CD4-positive, alpha-beta T cell treated with Interferon gamma for 1 hour (primary cell): Measurements from ENCODE around the gene FTO.

ENCODE experiments used
- DNase-seq: peaks from one replicate; pipeline ENCODE4 v3.0.0-alpha.2; 2020

Gene FTO

DNA sequence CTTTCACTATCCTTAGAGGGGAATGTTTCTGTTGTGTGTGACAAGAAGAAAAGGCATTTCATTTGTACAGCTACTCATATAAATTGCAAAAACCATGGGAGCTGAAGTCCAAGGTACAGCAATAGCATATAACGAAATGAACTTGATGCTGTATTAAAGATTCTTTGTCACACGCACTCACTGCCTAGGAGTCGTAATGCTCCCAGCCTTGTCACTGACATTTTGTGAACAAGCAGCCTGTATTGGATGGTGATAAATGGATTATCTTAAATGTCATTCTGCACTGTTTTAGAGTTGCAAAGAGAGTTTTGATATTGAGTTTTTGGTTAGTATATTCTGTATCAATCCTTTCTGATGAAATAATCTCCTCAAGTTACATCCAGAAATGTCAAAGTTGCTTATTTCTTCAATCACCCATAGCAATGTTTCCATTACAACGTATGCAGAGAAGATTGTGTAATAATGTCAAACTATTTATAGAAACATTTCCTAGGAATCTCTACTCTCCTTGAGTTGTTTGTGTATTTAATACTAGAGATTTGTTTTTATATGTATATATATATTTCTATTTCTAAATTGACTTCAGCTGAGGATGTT, 270.6 kb downstream of the FTO start:
- no peak for DNase-seq

DNA sequence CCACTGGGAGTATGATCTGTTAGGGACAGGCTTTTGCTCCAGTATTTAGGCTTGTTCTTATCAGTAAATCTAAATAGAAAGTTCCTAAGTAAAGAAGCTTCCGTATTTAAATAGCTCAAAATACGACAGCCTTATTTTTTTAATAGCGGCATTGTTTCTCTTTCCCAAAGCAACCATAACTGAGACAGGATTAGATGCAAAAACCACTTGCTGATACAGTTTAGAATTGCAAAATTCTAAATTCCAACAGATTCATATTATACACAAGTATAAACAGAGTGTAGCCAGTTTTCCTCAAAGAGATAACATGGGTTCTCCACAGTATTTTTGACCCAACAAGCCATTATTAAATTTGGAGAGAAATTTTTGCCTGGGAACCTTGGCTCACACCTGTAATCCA, 276.7 kb downstream of the FTO start:
- DNase-seq = no peak

DNA sequence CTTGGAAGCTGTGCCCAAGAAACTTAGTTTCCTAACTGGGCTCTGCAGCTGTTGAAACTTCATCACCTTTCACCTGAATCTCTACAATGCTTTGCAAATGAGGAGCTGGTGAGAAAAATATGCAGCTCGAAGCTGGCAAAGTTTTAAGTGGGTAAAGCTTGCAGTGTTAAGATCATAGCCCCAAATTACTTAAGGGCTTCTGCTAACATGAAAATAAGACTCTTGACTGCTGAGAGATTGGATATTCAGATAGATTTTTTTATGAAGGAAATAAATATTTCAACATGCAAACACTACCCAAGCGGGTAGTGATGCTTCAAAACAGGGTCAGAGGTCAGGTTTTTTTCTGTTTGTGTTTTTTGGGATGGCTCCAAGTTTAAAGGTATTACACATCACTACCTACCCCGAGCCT, 278.7 kb downstream of the FTO start:
- DNase-seq = no peak

- no peak for DNase-seq
Observed at GRCh38 chr16:53984936-53985335, 281.0 kb downstream of the FTO start.

GRCh38 chr16:53985861-53986260, 281.9 kb downstream of the FTO start:
- DNase-seq = no peak

GRCh38 chr16:53986793-53987192, 282.8 kb downstream of the FTO start:
- no peak for DNase-seq

GRCh38 chr16:53988136-53988535, 284.2 kb downstream of the FTO start:
- no peak for DNase-seq

DNA sequence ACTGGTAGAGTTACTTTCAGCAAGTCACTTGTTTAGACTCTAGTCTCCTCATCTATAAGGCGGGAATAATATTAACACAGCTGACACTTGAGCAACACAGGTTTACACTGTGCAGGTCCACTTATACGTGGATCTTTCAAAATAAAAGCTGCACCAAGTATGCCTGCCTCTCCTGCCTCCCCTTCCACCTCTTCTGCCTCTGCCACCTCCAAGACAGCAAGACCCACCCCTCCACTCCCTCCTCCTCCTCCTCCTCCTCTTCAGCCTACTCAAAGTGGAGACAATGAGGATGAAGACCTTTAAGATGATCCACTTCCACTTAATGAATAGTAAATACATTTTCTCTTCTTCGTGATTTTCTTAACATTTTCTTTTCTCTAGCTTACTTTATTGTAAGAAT, 285.6 kb downstream of the FTO start:
- DNase-seq = no peak

DNA sequence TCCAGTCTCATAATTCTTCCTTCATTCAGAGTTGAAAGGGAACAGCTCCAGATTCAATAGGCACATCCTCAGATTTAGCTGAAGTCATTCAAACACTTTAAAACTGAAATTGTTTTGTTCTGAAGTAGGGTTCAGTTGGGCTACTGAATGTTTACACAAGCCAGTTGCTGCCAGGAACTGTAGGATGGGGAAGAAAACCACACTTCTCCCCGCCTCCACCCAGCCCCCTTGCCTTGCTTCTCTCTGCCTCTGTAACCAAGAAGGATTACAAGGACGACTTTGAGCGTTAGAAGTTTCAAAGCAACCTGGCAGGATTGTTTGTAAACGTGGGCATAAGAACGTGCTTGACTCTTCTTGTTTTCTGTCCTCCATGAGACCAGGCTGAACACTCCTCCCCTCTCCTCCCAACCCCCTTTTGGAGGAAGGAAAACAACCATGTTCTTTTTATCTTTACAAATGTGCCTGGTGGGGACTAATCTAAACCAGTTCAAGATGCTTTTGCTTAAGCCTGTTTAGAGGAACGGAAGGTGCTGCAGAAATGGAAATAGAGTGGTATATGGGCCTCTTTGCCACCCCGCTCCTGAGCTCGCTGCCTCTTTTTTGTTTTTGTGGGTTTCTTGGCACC, 287.9 kb downstream of the FTO start:
- no peak for DNase-seq

DNA sequence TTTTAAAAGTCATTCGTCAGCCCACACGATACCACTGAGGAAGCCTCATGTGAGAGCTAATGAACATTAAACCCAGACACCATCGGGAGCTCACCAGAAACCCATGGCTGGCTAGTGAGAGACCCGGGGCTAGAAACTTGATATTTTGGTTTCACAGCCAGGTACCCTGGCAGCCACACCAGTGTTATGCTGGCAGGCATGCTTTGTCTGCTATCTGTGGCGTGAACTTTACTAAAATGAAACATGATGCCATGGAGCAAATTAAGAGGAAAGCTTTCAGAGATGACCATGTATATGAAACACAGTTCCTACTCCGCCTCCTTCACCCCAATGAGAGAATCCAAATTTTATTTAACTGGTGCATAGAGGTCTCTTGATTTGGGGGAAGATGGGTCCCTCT, 291.4 kb downstream of the FTO start:
- no peak for DNase-seq

DNA sequence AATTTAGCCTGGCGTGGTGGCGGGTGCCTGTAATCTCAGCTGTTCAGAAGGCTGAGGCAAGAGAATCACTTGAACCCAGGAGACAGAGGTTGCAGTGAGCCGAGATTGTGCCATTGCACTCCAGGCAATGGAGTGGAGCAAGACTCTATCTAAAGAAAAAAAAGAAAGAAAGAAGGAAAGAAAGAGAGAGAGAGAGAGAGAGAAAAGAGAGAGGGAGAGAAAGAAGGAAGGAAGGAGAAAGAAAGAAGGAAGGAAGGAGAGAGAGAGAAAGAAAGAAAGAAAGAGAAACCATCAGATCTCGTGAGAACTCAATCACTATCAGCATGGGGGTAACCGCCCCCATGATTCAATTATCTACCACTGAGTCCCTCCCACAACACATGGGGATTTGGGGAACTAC, 293.0 kb downstream of the FTO start:
- DNase-seq = no peak

DNA sequence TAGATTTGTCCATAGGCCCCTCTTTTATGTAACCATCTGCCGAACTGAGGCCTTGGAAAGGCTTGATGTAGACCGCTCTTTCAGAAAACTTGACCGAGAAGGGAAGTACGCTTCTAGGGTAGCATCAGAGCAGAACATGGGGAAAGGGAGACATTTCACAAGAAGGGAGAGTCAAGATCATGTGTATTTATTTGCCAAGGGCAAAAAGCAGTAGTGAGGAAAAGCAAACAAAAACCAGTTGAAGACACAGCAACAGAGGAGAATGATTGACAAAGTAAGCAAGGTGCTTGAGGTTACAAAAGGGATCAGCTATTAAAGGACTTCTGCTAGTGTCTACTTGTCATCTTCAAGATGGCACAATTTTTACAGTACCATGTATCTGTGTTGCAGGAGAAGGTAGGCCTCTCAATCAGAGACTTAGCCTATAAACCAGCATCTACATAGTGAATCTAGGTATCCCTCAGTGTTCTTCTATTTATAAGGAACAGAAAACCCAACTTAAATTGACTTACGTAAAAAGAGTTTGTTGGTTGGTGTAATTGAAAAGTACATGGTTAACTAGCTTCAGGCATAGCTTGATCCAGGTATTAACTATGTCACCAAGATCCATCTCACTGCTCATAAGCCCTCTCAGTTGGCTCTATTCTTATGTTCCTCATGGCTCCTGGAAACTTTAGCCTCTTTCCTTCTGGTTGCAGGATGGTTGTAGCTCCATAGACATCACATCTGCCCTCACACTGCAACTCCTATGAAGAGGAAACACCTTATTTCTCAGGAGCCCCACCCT, 294.3 kb downstream of the FTO start:
- no peak for DNase-seq

DNA sequence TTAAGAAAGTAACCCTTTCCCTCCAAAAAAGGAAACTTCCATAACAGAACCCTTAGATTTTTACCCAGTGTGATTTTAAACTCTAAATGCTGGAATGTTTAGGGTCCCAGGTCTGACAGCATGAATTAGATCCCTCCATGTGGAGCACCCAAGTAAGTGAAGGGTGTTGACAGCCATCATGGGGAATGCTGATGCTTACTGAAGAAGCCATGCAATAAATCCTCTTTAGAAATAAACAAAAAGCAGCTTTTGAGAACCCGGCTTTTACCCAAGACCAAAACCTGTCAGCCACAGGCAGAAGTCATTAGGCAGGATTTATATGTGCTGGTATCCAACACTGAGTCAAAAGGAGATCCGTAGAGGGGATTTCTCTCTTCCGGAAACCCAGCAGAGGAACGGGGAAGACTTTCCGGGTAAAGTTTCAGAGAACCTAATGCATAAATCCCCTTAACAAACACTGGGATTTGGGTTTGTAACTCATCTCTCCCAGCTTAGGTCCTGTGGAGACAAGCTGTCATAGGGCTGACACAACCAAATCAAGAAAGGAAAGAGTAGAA, 295.1 kb downstream of the FTO start:
- DNase-seq = no peak

DNA sequence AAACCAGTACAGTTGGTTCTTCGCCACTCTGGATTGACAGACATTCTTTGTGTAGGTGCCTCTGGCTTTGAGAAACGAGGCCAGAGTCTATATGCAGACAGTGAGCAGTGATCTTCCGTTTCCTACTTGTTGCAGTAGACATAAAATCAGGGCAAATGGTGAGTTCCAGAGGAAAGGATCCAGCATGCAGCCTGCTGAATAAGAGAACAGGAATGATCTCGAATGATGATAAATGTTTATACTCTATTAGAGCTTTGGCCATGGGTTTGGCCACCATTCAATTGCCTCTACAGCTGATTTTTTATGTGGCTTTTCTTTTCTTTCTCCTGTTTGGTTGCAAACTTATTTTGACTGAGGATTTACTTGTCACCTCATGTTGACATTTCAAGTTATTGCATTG, 295.9 kb downstream of the FTO start:
- DNase-seq = no peak

- no peak for DNase-seq
Observed at GRCh38 chr16:54000361-54000760, 296.4 kb downstream of the FTO start.

GRCh38 chr16:54006693-54007092, 302.7 kb downstream of the FTO start:
- DNase-seq = no peak

DNA sequence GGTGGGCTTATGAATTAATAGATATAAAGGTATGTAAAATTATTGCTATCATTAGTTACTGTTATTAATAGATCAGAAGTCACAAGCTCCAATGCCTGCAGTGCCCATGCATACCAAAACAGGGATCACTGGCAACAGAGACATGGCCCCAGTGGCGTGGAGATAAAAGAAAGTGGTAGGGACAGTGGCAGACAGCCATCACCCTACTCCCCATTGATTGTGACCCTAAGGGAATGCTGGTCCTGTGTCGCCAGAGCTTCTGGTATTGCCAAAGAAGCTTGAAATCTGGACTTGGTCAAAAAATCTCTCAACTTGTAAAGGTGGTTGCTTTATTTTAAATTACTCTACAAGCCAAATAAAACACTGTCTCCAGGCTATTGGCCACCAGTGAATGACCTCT, 303.5 kb downstream of the FTO start:
- no peak for DNase-seq

DNA sequence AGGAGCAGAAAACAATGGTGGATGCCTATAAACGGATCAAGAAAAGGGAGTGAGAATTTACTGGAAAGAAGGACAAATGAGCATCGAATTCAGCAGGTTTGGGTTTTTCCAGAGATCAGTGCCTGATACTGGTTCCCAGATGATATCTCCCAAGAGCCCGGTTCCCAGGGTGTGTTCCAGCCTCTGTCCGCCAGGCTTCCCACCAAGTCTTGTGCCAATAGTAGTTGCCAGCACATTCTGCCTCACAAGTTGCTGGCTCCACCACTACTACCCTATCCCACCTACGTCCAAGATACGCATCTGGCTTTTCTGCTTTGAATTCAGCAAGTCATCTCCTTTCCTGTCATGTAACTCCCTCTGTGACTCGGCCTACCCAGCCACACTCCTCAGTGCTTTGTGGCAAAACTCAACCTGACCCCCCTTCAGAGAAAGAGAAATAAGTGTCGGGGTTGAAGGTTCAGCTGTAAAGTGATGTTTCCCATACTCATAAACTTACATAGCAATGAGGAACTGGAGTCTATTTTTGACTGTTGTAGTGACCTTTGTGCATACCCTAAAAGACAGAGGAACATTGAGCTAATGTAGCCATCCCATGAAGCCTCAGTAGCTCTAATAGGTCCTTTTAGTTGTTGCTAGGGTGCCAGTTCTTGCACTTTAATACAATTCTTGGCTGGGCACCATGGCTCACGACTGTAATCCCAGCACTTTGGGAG, 305.7 kb downstream of the FTO start:
- no peak for DNase-seq

GRCh38 chr16:54015147-54015546, 311.2 kb downstream of the FTO start:
- no peak for DNase-seq

DNA sequence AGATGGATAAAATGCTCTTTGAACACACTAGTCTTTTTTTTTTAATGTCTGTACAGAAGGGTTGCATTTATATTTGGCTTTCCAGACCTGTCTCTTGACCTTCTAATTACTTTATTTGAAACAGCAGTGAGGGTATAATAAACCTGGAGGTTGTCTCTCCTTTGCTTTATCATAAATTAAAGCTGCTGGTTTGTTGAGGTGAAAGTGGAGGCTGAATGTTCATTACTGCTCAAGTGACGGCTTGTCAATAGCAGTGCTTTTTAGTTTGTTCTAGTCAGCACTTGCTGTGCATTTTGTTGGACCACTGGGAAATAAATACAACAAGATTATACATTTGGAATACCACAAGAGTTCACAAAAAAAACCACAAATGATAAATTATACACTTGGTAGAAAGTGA, 318.4 kb downstream of the FTO start:
- no peak for DNase-seq

DNA sequence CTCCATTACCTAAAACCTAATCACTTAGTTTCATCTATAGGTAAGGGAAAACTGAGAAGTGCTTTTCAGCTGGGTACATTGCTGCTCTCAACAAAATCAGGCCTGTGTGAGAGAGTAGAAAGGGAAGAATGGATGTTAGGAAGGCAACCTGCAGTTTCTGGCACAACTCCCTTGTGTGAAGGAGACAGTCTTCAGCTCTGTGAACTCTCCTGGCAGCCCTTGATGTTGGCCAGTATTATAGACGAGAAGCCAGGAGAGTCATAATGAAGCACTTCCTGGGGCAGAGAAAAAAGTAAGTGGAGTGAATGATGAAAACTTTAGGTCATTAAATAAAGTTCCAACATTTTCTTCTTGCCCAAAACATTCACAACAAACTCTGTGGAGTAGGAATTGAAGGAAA, 322.5 kb downstream of the FTO start:
- no peak for DNase-seq

DNA sequence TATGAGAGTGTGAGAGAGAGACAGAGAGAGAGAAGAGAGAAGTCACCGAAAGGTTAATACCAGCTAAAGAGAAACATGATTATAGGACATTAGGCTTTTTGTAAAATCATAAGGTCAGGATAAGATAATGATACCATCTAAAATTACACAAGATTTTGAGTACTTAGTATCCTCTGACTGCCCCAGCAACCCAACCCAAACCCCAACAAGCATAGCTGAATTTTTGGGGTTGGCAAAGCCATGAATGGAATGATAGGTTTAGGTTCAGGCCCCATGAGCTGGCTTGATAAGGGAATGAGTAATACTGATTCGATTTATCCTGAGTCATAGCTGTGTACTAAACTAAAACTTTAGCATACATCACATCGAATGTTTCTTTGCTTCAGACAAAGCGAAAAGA, 323.1 kb downstream of the FTO start:
- DNase-seq = no peak

- DNase-seq = no peak
Observed at GRCh38 chr16:54027558-54027957, 323.6 kb downstream of the FTO start.

- DNase-seq = no peak
Observed at GRCh38 chr16:54027995-54028394, 324.0 kb downstream of the FTO start.
